Activated gamma-delta T cell (primary cell): ENCODE results near the gene TAGLN3.

Source experiments
- DNase-seq: peaks from one replicate; lab custom pipeline; 2025; lab: John Stamatoyannopoulos, UW
- total RNA-seq, 2 donors: gene quantifications; one replicate each; lab custom pipeline; 2026; lab: John Stamatoyannopoulos, UW

TAGLN3 gene
- total RNA-seq, result 0 to 0.10 reads per million in 2 donors

DNA sequence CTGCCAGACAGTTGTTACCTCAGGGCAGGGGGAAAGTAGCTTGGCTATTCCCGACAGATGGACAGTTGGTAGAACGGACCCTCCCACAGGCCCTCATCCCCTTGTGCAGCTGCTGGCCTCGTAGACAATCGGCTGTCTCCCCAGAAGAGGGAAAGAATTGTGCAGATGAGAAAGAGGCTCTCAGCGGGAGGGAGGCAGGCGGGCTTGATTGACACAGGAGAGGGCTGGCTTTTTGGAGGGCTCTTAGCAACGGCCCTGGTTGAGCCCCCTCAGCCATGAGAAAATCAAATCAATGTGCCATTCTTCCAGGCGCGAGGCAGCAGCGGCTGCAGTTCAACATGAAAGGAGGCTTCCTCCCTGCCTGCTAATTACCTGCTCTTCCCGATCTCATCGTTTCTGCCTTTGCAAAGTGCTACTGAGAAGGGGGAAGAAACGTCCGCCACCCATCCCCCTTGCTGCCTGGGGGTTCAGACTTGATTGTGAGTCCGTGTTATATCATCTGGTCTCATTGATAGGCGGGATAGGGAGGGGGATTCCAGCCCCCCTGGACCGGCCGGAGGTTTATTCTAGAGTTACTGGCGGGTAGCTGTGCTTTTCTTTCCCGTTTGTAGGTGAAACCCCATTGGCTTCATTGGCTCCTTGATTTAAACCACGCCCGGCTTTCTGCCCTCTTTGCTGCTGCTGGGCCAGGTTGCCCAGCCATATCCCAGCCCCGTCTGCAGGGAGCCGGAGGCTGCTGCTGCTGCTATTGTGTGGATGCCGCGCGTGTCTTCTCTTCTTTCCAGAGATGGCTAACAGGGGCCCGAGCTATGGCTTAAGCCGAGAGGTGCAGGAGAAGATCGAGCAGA lies at the start of gene TAGLN3:
TSS of gene TAGLN3 (plus strand) at position 287 of the 848 bp plus-strand sequence. CDS start at position 788, 501 bp downstream.
- DNase-seq, result no peak

DNA sequence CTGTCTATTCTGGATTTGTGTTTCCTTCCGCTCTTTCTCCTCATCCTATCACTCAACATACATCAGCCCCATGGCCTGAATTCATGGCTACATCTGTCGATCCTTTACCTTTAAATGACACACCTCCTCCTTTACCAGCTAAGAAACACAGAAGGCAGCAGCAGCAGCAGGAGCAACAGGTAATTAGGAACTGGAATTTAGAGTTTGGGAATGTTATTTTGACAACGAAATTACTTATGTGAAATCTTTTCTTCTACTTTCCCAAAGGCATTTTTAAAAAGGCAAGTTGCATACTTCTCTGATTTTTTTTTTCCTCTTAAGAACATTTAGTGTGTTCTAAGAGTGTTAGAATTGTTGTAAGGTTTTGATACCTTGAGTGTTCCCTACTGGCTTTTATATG lies 49.0 kb upstream of the TAGLN3 start:
- DNase-seq, result no peak

DNA sequence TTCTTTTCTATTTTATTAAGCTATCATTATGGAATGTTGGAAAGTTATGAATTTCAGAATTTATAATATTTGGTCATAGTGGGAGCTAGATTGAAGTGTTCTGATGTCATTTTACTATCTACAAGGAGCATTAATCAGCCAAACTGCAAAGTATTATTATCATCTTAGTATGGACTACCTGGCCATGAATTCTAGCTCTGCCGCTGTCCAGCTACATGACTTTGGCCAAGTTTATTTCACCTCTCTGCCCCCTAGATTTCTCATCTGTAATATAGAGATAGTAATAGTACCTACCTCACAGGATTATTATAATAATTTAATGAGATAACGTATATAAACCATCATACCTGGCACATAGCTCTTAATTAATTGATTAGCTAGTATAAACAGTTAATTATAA lies 47.7 kb upstream of the TAGLN3 start:
- DNase-seq, result no peak

DNA sequence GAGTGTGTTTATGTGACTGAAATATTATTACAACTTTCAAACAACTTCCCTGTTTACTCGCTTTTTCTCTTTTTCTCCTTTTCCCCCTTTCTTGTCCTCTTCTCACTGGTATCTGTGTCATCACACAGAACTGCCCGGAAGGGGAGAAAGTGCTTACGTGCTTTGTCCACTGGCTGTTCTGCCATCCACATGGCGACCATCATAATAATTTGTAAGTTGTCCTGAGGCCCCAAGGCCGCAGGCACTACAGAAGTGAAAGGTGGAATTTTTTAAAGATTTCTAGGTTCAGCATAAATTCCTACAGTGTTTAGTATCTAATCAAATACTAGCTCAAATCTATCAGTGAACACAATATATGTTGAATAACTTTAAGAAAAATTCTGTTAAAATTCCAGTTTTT lies 46.6 kb upstream of the TAGLN3 start:
- no peak for DNase-seq

DNA sequence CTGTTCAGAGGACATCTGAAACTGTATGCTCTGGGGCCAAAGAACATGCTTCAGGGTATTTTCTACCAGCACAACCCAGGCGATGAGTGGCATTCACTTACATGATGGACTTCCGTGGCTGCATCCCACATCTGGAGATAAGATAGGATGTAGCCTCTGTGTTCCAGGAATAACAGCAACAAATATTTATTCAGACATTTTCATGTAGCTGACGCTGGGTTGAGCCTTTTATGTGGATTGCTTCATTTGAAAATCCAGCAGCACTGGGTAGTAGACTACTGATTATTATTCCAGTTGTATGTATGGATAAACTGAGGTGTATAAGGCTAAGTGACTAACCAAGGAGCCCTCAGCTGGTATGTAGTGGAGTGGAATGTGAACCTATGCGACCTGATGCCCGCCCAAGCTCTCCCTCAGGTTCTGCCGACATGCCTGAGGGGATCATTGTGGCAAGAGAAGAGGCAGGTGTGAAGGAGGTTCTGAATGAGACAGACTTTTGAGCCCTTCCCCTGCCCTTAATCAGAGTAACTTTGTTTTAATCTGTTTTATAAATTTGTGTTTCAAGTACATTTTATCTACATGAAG lies 45.8 kb upstream of the TAGLN3 start:
- DNase-seq, result no peak

DNA sequence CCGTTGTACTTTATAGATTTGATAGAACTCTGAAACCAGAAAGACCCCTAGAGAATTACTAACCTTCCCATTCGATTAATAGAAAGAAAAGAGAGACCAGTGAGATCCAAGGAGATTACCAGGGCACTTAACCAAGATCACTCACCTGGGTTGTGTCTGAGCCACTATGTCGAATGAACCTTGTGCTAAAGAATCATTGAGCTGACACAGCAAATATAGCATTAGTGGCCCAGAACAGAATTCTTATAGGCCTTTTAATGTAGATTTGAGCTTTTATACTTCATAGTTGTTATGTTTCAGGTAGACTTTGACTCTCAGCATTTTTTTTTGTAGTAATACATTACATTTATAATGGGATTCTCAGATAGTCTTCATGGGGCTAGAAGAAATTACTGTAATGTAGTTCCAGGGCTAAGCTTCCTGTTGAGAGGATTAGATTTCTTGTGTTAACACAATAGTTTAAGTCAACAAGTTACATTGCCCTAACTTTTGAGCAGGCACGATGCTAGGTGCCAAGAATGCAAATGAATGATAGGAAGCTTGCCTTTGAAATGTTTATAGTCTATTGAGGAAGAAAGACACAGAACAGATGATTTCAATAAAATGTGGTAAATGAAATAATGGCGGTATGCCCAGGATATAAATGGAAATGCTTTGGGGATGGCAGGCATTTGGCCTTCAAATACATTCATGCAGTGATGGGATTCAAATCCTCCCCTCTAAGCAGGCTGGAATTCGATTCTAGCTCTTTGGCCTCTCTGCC lies 44.3 kb upstream of the TAGLN3 start:
- no peak for DNase-seq

DNA sequence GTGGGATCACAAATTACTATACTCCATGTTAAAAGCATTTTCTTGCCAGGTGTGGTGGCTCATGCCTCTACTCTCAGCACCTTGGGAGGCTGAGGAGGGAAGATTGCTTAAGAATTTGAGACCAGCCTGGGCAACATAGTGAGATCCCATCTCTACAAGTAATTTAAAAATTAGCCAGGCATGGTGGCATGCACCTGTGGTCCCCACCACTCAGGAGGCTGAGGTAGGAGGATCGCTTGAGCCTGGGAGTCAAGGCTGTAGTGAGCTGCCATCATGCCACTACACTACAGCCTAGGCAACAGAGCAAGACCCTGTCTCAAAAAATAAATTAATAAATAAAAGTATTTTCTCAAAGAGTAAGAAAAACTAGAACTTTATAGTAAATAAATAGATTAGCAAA lies 42.8 kb upstream of the TAGLN3 start:
- DNase-seq, result no peak

DNA sequence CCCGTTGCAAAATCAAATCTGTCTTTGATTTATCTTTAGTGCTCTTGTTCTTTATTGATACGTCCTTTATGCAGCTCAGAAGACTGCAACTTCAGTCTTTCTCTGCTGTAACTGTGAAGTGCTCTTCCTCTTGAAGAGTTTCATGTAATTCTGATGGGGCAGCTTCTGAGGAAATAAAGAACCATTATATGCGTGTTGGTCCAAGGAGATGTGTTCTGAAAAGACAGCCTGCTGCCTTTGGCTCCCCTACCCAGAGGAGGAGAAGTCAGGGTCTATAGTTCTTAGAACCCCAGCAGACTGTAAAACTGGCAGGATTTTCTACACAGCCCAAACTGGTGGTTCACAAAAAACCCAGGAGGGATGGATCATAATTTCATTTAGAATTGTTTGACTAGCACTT lies 42.3 kb upstream of the TAGLN3 start:
- no peak for DNase-seq

DNA sequence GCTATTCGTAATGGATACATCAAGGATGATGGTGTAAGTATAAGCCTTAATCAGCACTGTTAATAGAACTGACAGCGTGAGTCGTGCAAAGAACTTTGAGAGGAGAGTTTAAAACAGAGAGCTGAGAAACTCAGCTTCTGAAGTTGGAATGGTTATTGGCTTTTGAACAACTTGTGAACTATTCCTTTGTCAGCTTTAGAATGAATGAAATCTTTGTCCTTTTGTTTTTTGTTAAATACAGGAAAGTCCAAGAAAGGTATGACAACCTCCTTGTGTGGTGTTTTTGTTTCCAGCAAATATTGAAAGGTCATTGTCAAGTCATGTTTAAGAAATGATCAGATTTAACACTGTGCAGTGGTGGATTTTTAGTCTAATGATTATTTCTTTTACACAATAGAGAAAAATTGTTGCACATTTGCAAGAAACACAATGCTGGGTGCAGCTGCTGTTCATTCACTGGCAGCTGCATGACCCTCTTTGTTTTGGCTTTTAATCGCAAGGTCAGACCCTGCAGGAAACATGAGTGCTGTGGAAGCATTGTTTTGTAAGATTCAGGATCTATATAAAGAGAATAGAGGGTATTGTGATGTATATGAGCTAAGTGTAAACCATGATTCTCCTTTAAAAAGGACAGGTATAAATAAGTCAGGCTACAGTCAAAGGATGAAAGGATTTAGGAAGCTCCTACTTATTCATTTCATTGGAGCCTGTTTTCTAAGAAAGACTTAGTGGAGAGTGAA lies 41.6 kb upstream of the TAGLN3 start:
- DNase-seq, result no peak

DNA sequence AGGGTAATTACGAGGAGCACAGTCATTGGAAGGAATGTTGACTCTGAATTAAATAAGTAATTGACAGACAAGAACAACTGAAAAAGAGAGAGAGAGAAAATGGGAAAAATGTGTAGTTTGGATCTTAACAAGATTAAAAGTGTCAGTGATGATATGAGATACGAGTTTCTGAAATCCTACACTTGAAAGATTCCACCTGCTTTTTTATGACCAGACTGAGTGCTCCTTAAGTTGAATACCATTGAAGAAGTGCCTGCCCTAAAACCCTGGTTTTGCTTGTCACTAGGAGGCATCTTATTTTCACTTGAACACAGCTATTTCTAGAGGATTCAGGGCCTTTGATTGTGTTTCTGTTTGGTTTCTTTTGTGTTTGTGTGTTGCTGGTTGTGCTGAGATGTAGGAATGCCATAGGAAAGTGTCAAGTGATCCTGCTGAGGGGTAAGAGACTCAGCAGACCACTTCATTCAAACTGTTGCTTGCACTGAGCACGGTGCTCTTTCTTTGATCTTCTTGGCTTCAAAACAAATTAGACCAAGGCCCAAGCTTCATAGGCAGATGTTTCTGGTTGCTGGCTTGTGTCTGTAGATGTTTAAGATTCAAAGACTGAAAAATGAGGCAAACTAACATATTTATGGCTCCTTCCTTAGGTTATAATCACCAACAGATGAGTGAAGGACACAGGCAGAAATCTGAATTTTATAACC lies 37.1 kb upstream of the TAGLN3 start:
- DNase-seq, result no peak

DNA sequence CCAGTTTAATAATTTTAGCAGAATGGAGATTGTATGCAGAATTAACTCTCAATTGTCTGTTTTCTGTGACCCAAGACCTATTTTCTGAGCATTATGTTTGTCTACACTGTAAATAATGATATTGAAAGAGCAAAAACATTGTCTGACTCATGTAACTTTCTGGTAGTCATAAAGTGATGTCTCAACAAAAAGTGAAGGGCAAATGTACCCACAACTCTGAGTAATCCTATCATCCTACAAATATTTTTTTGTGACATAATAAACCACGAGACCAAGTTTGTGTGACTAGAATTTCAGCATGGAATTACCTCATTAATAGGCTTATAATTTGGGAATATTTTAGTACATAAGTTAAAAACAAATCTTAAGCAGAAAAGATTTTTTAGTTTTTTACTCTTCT lies 35.3 kb upstream of the TAGLN3 start:
- DNase-seq, result no peak

DNA sequence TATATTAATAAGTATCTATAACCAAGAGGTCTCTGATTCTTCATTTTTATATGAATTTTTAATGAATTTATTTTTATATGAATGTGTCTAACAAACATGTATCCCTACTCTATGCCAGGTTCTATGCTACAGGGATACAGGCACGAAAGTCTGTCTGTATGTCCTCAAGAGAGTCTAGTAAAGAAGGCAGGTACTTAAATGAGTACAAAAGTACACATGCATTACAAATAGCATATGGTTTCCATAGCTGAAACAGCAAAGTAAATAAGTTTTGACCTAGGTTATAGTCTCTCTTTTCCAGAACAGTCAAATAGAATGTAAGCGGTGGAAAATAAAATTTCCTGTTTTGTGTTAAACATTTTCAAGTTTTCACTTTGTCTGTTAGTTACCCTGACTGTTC lies 33.2 kb upstream of the TAGLN3 start:
- DNase-seq, result no peak

DNA sequence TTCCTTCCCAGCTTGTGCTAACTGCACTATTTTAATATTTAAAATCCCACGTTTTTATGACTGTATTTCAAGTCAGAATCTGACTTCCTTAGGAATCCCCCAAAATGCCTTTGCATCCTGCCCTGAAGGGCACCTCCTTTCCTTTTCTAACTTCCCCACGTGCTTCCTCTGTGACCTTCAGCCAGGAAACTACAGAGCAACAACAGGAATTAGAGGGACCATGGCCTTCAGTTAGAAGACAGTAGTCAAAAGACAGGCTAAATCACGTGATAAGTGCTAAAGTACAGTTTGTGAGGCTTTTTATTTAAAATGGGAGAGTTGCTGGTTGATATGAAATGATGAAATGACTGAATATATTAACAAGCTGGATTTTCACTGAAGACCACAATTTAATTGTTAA lies 31.7 kb upstream of the TAGLN3 start:
- no peak for DNase-seq

DNA sequence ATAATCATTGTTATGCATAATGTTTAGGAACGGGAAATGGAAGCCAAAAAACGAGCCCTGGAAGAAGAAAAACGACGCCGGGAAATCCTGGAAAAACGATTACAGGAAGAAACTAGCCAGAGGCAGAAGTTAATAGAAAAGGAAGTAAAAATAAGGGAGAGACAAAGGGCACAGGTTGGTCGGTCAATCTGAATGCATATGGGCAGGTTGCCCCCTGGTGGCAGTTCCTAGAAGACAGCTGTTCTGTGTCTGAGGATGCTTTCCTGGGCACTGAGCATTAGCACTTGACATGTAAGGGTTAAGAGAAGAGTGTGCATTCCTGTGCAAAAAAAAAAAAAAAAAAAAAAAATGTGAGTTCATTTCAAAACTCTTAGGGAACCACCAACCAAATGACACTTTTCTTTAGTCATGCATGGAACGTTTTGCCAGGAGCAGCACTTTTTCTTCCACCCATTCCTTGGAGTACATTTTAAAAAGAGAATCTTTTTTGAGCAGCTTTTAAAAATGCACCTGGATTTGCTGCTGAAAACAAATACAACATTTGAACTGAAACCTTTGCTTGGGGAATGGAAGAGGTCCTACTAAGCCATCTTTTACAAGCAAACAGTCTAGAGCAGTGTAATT lies 31.0 kb upstream of the TAGLN3 start:
- no peak for DNase-seq

DNA sequence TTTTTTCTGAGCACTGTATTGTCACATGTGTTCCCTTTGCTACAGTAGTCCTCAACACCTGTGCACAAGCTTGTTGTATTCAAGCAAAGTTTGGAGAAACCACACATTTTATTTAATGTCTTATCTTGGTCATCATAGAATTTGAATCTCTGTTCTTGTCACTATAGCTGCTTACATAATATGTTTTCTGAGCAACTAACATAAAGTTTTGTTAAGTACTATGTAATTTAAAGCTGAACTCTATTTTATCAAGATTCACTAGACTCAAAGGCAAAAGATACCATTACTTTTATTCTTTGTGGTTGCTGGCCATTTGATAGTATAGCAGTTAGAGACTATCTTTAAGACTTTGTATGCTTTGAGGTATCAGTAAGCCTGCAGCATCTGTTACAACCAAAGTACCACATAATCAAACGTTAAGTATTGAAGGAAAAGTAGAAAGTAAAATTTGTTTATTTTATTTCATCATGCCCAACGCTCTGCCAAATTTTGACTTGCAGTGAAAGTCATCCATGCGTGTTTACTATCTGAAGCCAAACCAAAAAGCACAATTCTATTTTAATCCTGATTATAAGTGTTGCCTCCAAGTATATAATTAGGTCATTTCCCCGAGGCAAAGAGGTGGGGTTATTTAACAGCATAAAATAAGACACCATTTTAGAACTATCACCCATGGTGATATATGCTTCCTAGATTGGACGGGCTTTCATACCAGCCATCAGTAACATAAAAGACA lies 30.2 kb upstream of the TAGLN3 start:
- DNase-seq, result no peak

DNA sequence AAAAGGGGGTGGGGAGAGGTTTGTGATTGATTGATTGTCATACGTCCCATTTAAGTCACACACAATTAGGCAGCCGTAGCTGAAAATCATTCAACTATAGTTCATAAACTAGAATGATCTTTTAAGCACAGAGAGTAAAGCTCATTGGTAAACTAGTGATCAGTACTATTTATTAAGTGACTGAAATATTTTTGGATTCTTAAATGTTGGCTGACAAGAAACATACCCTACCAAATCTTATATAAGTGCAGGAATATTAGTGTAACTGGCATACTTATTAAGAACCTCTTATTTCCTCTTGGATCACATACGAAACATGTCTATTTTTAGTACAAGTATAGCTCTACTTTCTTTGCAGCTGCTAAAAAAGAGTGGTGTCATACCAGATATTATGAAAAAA lies 28.3 kb upstream of the TAGLN3 start:
- no peak for DNase-seq

DNA sequence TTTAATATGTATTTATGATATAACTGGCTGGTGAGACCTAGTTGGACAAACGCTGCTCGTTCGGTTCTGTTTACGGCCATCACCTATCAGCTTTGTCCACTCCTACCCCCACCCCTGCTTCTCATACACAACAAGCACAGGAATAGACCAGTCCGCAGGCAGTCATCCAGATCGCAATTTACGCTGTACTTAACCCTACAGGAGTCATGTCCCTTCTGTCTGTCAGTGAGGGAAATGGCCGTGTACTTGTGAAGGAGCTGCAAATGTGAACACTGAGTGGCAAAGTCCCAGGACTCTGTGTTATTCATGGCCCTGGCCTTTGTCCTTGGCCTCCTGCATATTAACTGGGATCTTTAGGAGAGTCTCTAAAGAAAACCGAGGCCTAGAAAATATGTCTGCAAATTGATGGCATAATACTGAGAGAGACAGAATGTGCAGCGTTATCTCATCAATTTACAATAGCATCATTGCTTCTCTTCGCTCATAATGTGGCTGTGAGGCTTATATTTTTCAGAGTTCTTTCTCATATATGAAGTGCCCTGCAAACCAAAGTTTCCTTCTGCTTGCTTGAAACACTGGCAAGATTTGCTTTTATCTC lies 27.1 kb upstream of the TAGLN3 start:
- DNase-seq, result no peak

DNA sequence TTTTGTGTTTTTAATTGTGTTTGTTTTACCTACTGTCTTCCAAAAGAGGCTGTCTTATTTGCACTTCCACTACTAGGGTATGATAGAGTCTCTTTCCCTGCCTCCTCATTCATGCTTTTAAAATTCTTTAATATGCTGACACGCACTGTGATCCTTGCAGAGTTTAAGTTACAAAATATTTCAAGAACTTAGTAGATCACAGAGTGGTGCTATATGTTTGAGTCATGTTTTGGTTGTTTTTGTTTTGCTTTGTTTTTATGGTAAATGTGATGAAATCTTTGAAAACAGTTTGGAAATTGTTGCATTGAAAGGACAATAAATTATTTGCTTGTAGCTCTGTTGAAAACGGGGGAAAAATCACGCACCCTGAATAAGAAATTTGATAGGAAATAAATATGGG lies 25.8 kb upstream of the TAGLN3 start:
- DNase-seq, result no peak

DNA sequence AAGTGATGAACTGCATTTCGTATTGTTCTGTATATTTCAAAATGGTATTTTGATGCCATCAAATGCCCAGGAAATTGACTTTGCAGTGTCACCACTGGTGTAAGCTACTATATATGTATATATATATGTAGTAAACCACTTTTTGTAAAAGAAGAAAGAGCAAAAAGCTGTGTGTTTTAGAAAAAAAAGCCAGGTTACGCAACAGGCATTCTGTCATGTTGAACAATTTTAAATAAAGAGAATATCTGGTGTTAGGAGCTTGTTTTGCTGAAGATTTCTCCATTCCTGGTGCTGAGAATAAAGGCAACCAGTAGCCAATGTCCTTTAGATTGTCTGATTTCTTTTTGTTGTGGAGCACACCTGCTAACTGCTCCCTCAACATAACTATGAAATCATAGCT lies 23.6 kb upstream of the TAGLN3 start:
- no peak for DNase-seq

DNA sequence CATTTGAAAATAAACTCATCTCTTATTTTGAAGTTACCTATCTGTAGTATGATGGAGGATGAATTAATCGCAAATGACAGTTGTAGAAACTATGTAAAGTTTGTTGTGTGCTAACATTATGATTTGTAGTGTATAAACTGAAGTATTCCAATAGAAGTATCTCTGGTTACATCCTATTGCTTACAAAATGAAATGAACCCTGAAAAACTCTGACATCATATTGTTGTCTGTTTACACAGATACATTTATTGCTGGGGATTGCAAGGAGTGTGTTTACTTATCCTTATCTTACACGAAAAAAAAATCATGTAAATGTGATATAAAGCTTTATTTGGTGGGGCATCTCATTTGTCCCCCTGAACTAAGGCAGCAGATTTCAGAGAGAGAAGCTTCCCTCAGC lies 22.5 kb upstream of the TAGLN3 start:
- DNase-seq, result no peak
